GM23338 (cell line): ENCODE results near the gene KDR. TPM values are rescaled to one million over a fixed set of nuclear protein-coding genes. Genes with fewer than 3 reads are reported as not detected.

Source experiments
- ATAC-seq: fragments of 200-7000 bp; cut with Tn5 transposase; 3 replicates; pipeline ENCODE4 v1.9.1; 2020
- DNase-seq: peaks from one replicate; pipeline ENCODE4 v3.0.0-alpha.2; 2015; ENCODE audit warnings: low spot score
- H2AFZ ChIP-seq: fragments of 200-600 bp; sonication (generic); 2 replicates; pipeline ENCODE4 v1.8.0; 2016; ENCODE audit warnings: antibody characterized with exemption, mild to moderate bottlenecking, moderate library complexity
- H3F3A ChIP-seq: fragments of 200-600 bp; sonication (generic); replicated peaks from 2 replicates; pipeline ENCODE4 v1.8.0; 2017; ENCODE audit warnings: antibody characterized with exemption, mixed run types, low read depth
- H3K27ac ChIP-seq: fragments of 200-600 bp; sonication (generic); 2 replicates; pipeline ENCODE4 v1.6.1; 2016; ENCODE audit warnings: low read depth
- H3K27me3 ChIP-seq: fragments of 200-600 bp; sonication (generic); 2 replicates; pipeline ENCODE4 v1.8.0; 2016; ENCODE audit warnings: mild to moderate bottlenecking, mixed run types, moderate library complexity; ENCODE audit not compliant: insufficient read depth
- H3K36me3 ChIP-seq: fragments of 200-600 bp; sonication (generic); 2 replicates; pipeline ENCODE4 v1.8.0; 2016; ENCODE audit warnings: mild to moderate bottlenecking; ENCODE audit not compliant: insufficient read depth
- H3K4me1 ChIP-seq: fragments of 200-600 bp; sonication (generic); 2 replicates; pipeline ENCODE4 v1.8.0; 2016; ENCODE audit warnings: mild to moderate bottlenecking, moderate library complexity; ENCODE audit not compliant: insufficient read depth
- H3K4me2 ChIP-seq: fragments of 200-600 bp; sonication (generic); 2 replicates; pipeline ENCODE4 v1.7.1; 2017; ENCODE audit warnings: mixed run types
- H3K4me3 ChIP-seq: fragments of 200-600 bp; sonication (generic); 2 replicates; pipeline ENCODE4 v1.6.1; 2016; ENCODE audit warnings: mixed run types
- H3K79me2 ChIP-seq: fragments of 200-600 bp; sonication (generic); replicated peaks from 2 replicates; pipeline ENCODE4 v1.8.0; 2017; ENCODE audit warnings: mild to moderate bottlenecking; ENCODE audit not compliant: insufficient read depth
- H3K9me2 ChIP-seq: fragments of 200-600 bp; sonication (generic); 2 replicates; pipeline ENCODE4 v1.8.0; 2017; ENCODE audit not compliant: insufficient read depth
- H4K20me1 ChIP-seq: fragments of 200-600 bp; sonication (generic); replicated peaks from 2 replicates; pipeline ENCODE4 v1.8.0; 2017; ENCODE audit warnings: mild to moderate bottlenecking; ENCODE audit not compliant: insufficient read depth
- H3K27ac Mint-ChIP-seq: 2 replicates; pipeline ENCODE4 v1.8.0; 2020; ENCODE audit warnings: inconsistent platforms, mild to moderate bottlenecking, moderate library complexity, mixed read lengths
- H3K27me3 Mint-ChIP-seq: 3 replicates; pipeline ENCODE4 v1.8.0; 2022; ENCODE audit warnings: low read depth, mild to moderate bottlenecking, moderate library complexity, mixed read lengths, inconsistent platforms; ENCODE audit not compliant: insufficient read depth, poor library complexity
- H3K36me3 Mint-ChIP-seq: 3 replicates; pipeline ENCODE4 v1.8.0; 2021; ENCODE audit warnings: low read depth, mild to moderate bottlenecking, inconsistent platforms, moderate library complexity, mixed read lengths
- H3K4me1 Mint-ChIP-seq: 3 replicates; pipeline ENCODE4 v1.8.0; 2020; ENCODE audit warnings: mild to moderate bottlenecking, inconsistent platforms, mixed read lengths
- H3K4me3 Mint-ChIP-seq: 3 replicates; pipeline ENCODE4 v1.8.0; 2021; ENCODE audit warnings: moderate library complexity, mild to moderate bottlenecking, inconsistent platforms, mixed read lengths
- H3K9me3 Mint-ChIP-seq: 3 replicates; pipeline ENCODE4 v1.8.0; 2020; ENCODE audit warnings: moderate library complexity, mild to moderate bottlenecking, inconsistent platforms, mixed read lengths
- CREB1 ChIP-seq: fragments of 250-450 bp; sonication (Bioruptor Pico); IDR thresholded peaks from 2 replicates; pipeline ENCODE4 v1.5.0; 2020; ENCODE audit warnings: low read depth, mild to moderate bottlenecking, moderate library complexity
- CTCF ChIP-seq, 2 experiments: fragments of 200-600 bp in 1 of 2; sonication (generic) in 1 of 2; conservative IDR thresholded peaks; 2 replicates each; pipeline versions ENCODE4 v1.5.1 to v1.6.1; 2016 to 2017; ENCODE audit warnings: antibody characterized with exemption in 2 of 2, low read depth in 2 of 2, mild to moderate bottlenecking in 2 of 2, moderate library complexity in 1 of 2
- ETS1 ChIP-seq: IDR thresholded peaks from 2 replicates; pipeline ENCODE4 v1.6.1; 2016; ENCODE audit warnings: antibody characterized with exemption
- EZH2 ChIP-seq: fragments of 200-600 bp; sonication (generic); IDR thresholded peaks from one replicate; pipeline ENCODE4 v1.8.0; 2017; ENCODE audit warnings: antibody characterized with exemption, mild to moderate bottlenecking, low read depth; ENCODE audit not compliant: unreplicated experiment
- EZH2phosphoT487 ChIP-seq: fragments of 200-600 bp; sonication (generic); IDR thresholded peaks from one replicate; pipeline ENCODE4 v1.8.1; 2018; ENCODE audit warnings: antibody characterized with exemption; ENCODE audit not compliant: unreplicated experiment
- JUNB ChIP-seq: IDR thresholded peaks from one replicate; pipeline ENCODE4 v1.6.1; 2016; ENCODE audit warnings: antibody characterized with exemption; ENCODE audit not compliant: unreplicated experiment
- NANOG ChIP-seq: IDR thresholded peaks from 2 replicates; pipeline ENCODE4 v1.6.1; 2016; ENCODE audit warnings: antibody characterized with exemption, borderline replicate concordance
- POLR2AphosphoS5 ChIP-seq: IDR thresholded peaks from 2 replicates; pipeline ENCODE4 v1.6.1; 2016; ENCODE audit warnings: antibody characterized with exemption, low read depth
- STAT1 ChIP-seq: IDR thresholded peaks from one replicate; pipeline ENCODE4 v1.6.1; 2016; ENCODE audit warnings: antibody characterized with exemption; ENCODE audit not compliant: unreplicated experiment
- ZNF114 ChIP-seq: fragments of 250-450 bp; sonication (Bioruptor Pico); IDR thresholded peaks from 2 replicates; pipeline ENCODE4 v1.5.0; 2020; ENCODE audit warnings: mild to moderate bottlenecking, moderate library complexity
- polyA plus RNA-seq: library from polyadenylated mRNA; unstranded; fragments of >200 nt; fragmentation: Nextera tagmentation; extraction: Ambion mirVana; gene quantifications from 2 replicates; pipeline ENCODE4 v1.2.1, GENCODE V29; 2016
- total RNA-seq: library from RNA; depleted of rRNA; stranded (reverse); fragments of >200 nt; shearing (Covaris generic); gene quantifications from 2 replicates; pipeline ENCODE4 v1.2.3, GENCODE V29; 2014

The KDR gene
- total and polyA plus RNA-seq, 2 experiments from 2014 or later = 27.9 to 109 TPM

- peak overlapping the region; percentile 95 for H3K4me3 ChIP-seq
- H3K27me3 Mint-ChIP-seq = peaks cover 11% of the 10 kb centered on the region
Measured at GRCh38 chr4:55123791-55124190, 1.6 kb downstream of the KDR start.

GRCh38 chr4:55122235-55122634 lies 3.2 kb downstream of the KDR start:
- H2AFZ ChIP-seq = no peak overlapping the region
- peak overlapping the region; percentile 93 for H3K4me2 ChIP-seq
- Mint-ChIP-seq H3K27ac (no peak overlapping the region), H3K4me3 (peak overlapping the region; percentile 87), H3K4me1 (peaks cover 46% of the 10 kb centered on the region), H3K9me3 (no peaks in the 10 kb centered on the region), H3K36me3 (peaks cover 41% of the 10 kb centered on the region), H3K27me3 (peaks cover 11% of the 10 kb centered on the region)
- H4K20me1 ChIP-seq = peaks cover 36% of the 10 kb centered on the region
- H3K4me3 ChIP-seq = peak overlapping the region; percentile 95
- H3F3A ChIP-seq = no peaks in the 10 kb centered on the region
- H3K27ac ChIP-seq = no peak overlapping the region
- DNase-seq (no peak), ATAC-seq (no peak)
- peaks cover 27% of the 10 kb centered on the region; the same call in 1 of the 2 replicates for H3K36me3 ChIP-seq
- peaks cover 80% of the 10 kb centered on the region for H3K79me2 ChIP-seq
- peaks cover 12% of the 10 kb centered on the region for H3K27me3 ChIP-seq
- TF ChIP-seq JUNB (no peak), ZNF114 (CRISPR knock-in tag) (no peak), CTCF (conservative IDR thresholded peaks at IDR 0.05; ENCODE audit: low read depth in 2 of 2) (no peak)
- no peaks in the 10 kb centered on the region for H3K9me2 ChIP-seq
- peaks cover 26% of the 10 kb centered on the region for H3K4me1 ChIP-seq

More at GRCh38 chr4:55123791-55124190, 1.6 kb downstream of the KDR start:
- no peak overlapping the region for H2AFZ ChIP-seq
- peaks cover 36% of the 10 kb centered on the region for H4K20me1 ChIP-seq
- no peaks in the 10 kb centered on the region for H3K9me2 ChIP-seq
- no peak for DNase-seq
- no peak for ATAC-seq
- H3K4me2 ChIP-seq = peak overlapping the region; percentile 93
- H3K36me3 ChIP-seq = peaks cover 18% of the 10 kb centered on the region; the same call in 1 of the 2 replicates
- Mint-ChIP-seq H3K27ac (no peak overlapping the region), H3K4me3 (peak overlapping the region; percentile 87), H3K4me1 (peaks cover 39% of the 10 kb centered on the region), H3K36me3 (peaks cover 31% of the 10 kb centered on the region), H3K9me3 (peaks cover 6% of the 10 kb centered on the region; the same call in 2 of the 3 replicates)
- TF ChIP-seq NANOG = no peak
- TF ChIP-seq POLR2AphosphoS5 = no peak
- H3K79me2 ChIP-seq = peaks cover 65% of the 10 kb centered on the region
- no peaks in the 10 kb centered on the region for H3F3A ChIP-seq
- no peak overlapping the region for H3K27ac ChIP-seq
- peaks cover 12% of the 10 kb centered on the region for H3K27me3 ChIP-seq
- H3K4me1 ChIP-seq = peaks cover 26% of the 10 kb centered on the region

- Histone ChIP-seq H3K9me2 (no peaks in the 10 kb centered on the region), H3K4me1 (peaks cover 19% of the 10 kb centered on the region), H3K79me2 (peaks cover 83% of the 10 kb centered on the region), H3K36me3 (peaks cover 31% of the 10 kb centered on the region; the same call in 1 of the 2 replicates), H3F3A (no peaks in the 10 kb centered on the region), H2AFZ (no peak overlapping the region), H3K27me3 (peaks cover 12% of the 10 kb centered on the region), H3K4me3 (peak overlapping the region; percentile 13; the same call in 1 of the 2 replicates), H4K20me1 (peaks cover 36% of the 10 kb centered on the region), H3K4me2 (peak overlapping the region; percentile 93), H3K27ac (no peak overlapping the region)
- TF ChIP-seq CTCF (conservative IDR thresholded peaks at IDR 0.05; ENCODE audit: low read depth in 2 of 2) (no peak), EZH2phosphoT487 (no peak), EZH2 (no peak), ETS1 (no peak), ZNF114 (CRISPR knock-in tag) (no peak), STAT1 (no peak), POLR2AphosphoS5 (no peak), NANOG (no peak), CREB1 (CRISPR knock-in tag) (no peak)
- Mint-ChIP-seq H3K9me3 (no peaks in the 10 kb centered on the region), H3K4me3 (peak overlapping the region; percentile 58), H3K27ac (no peak overlapping the region), H3K36me3 (peaks cover 51% of the 10 kb centered on the region), H3K4me1 (peaks cover 51% of the 10 kb centered on the region), H3K27me3 (peaks cover 11% of the 10 kb centered on the region)
- DNase-seq (no peak), ATAC-seq (no peak)
Measured at GRCh38 chr4:55121246-55121645, 4.1 kb downstream of the KDR start.
